Ammon's horn (tissue), 1 donor: ENCODE results near the gene MEPE.

ENCODE experiments used
- DNase-seq: peaks from one replicate; pipeline ENCODE4 v3.0.0-alpha.2; 2016; ENCODE audit warnings: low spot score

MEPE gene, protein sequence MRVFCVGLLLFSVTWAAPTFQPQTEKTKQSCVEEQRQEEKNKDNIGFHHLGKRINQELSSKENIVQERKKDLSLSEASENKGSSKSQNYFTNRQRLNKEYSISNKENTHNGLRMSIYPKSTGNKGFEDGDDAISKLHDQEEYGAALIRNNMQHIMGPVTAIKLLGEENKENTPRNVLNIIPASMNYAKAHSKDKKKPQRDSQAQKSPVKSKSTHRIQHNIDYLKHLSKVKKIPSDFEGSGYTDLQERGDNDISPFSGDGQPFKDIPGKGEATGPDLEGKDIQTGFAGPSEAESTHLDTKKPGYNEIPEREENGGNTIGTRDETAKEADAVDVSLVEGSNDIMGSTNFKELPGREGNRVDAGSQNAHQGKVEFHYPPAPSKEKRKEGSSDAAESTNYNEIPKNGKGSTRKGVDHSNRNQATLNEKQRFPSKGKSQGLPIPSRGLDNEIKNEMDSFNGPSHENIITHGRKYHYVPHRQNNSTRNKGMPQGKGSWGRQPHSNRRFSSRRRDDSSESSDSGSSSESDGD

DNA sequence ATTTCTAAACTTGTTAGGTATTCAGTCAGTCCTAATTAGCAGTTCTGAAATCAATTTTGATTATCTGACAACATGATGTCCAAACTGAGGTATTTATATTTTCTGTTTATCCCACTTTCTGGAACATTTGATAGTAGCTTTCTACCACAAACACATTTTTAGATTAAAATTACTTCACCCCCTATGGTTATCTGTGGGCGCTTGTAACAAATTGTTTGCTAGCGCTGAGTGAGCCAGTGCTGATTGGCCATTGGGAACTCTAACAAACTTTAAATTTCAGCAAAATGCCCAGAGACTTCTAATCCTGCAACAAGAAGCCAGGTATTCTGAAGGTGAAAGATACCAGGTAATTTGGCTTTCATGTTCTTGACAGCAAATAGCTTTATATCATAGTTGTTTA is at the start of gene MEPE:
TSS of gene MEPE (plus strand) at position 301 of the 400 bp plus-strand sequence. CDS start 1,746 bp downstream, outside the sequence.
- DNase-seq = no peak

DNA sequence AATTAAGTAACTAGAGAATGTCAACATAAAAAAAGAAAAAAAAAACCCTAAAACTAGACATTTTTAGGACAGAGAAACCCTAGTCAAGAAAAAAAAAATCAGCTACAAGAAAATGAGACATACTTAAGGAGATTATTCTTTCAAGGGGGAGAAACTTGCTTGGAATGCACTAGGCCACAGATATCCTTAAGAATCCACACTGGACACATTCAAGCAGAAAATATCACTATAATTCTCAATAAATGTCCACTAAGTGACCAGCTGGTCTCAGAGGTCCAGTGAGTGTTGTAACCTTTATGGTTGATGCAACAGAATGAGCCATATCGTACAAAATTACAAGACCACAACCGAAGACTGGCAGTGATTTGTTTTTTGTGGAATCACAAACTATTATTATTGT is 49.0 kb upstream of the MEPE start:
- DNase-seq = no peak

DNA sequence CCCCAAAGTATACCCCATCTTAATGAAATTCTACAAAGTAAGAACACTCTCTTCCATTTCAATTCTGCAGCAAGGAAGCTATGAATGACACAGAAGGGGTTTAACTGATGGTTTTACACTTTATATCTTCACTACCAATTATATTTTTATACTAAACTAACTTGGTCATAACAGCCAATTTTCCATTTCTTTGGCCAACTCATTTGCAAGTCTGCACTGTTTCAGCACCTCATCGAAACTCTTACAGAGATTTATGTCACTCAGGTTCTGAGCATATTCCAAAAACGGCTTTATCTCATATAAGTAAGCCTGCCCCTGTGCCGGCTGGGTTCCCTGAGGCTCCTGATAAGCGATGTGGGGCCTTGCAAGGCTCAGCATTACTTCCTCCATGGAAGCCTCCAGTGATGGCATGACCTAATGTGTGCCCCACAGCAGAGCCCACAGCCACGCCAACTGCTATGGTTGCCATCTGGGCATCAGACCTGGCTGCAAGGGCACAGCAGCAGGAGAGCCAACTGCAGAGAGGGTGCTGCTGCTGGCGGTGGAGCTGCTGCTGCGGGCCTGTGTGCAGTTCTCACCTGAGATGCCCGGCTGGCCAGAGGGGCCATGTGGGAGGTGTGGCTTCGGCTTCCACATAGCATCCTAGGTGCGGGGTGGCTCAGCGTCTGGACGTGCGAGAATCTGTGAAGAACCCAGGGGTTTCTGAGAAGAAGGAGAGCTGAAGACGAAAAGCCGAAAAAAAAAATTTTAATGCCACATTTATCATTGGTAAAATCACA is 46.8 kb upstream of the MEPE start:
- DNase-seq = no peak

DNA sequence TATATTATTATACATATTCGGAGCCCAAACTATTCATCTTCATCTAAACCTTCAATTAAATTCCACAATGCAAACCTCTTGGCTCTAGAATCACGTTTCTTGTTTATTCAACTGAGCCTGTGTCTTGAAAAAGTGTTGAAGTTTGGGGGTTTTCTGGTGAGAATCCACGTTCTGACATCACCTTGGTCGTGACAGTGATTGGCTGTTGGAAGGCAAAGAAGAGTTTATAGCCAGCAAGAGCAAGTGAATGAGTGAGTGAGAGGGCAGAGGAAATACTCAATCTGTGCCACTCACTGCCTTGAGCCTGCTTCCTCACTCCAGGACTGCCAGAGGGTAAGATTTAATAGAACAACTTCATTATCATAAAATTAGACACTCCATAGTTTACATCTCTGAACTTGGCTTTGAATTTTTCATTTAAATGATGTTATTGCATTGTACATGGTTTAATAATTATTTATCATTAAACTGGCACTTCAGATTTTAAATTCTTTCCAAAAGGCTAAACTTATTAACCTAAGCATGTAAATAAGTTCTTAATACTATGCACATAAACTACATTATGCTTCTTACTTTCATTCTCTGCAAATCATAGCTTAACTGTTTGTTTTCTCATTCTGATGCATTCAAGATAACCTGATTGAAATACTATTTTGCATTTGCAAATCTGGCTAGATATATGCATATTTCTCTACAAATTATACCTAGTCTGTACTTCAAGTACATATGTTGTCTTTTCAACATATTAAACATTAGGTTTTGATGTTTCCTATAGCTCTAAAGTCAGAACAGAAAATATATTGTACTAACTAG is 33.3 kb upstream of the MEPE start, which contains the start of gene IBSP:
TSS of gene IBSP (plus strand) at position 254 of the 813 bp plus-strand sequence. CDS start 2,808 bp downstream, outside the sequence.
- no peak for DNase-seq

DNA sequence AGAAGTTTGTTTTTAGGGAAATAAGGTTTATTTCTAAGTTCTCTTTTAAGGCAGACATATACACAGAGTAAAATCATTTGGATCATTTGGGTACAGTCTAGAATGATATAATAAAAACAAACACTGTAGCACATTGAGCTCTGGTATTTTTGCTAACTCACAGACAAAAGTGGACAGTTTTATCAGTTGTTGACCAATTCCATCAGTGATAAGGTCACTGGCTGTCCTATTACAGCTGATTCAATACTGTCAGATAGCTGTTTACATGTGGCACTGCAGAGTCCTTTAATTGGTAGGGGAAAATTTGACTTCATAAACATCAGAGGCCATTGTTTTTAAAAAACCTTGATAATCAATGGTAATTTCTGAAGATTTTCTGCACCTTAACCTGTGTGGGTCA is 29.9 kb upstream of the MEPE start:
- no peak for DNase-seq

DNA sequence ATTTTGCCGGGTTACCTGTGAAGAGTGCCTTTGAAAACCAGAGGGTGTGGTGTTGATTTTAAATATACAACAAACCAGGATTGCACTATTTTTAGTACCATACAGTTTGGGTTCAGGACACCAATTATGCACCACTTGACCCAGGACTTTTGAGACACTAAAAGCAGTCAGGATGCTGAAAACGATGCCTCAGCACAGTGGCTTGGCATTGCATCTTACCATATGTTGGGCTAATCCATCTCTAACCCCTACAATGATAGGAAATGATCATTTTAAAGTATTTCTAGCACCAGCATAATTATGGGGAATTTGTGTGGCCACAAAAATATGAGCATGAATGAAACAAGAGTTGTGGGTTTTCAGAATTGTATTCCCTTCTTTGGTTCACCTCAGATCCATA is 29.3 kb upstream of the MEPE start:
- no peak for DNase-seq

DNA sequence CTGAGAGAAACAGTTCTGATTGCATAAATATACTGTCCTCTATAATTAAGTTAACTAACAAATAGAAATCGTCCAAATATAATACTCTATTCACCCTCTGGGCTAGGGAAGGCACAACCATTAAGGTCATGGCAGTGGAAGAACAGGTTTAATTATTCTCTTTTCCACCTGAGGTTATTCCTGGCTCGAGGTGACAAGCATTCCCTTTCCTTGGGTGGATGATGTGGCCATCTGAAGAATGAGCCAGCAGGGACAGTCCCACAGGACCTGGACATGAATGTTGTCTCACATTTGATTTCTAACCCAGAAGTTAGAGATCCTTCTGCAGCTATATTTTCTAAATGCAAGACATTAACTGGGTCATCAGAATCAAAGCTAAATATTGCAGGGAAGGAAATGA is 27.9 kb upstream of the MEPE start:
- no peak for DNase-seq

DNA sequence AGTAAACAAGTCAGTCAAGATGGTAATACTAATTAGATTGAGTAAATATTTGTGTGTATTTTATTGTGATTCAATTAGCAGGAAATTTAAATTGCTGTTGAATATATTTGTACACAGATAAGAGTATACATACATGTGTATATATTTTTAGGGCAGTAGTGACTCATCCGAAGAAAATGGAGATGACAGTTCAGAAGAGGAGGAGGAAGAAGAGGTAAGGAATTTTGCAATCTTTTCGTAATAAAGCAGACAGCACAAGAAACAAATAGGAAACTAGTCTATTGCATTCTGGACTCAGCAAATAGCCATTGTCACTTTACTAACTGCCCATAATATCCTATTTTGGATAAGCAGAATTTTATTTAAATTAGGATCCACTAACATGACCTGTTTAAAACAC is 26.8 kb upstream of the MEPE start:
- no peak for DNase-seq

DNA sequence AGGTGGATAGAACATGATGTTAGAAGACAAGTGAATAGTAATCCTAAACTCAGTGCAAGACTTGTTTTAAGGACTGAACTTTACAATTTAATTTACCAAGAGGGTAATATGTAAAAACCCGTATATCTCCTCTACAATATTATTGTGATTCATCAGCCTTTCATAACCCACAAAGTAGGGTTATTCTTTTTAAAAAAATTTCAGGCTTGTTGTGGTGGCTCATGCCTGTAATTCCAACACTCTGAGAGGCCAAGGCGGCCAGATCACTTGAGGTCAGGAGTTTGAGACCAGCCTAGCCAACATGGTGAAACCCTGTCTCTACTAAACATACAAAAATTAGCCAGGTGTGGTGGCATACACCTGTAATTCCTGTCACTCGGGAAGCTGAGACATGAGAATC is 26.2 kb upstream of the MEPE start:
- DNase-seq = no peak

DNA sequence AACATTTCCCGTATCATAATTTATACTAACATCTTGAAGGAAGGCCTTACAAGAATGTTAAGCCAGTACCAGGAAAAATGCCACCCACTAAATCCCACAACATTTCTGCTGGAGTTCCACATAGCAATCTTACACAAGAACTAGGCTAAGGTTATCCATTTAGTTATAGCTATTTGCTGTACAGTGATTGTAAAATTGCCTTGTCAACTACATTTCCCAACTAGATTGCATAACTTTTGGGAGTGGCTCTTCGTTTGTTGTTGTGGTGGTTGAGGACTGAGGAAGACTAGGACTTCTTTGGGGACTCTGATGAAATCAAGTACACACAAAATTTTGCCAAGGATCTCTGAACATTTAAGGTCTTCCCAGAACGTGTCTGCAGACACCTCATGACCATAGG is 25.4 kb upstream of the MEPE start:
- no peak for DNase-seq

DNA sequence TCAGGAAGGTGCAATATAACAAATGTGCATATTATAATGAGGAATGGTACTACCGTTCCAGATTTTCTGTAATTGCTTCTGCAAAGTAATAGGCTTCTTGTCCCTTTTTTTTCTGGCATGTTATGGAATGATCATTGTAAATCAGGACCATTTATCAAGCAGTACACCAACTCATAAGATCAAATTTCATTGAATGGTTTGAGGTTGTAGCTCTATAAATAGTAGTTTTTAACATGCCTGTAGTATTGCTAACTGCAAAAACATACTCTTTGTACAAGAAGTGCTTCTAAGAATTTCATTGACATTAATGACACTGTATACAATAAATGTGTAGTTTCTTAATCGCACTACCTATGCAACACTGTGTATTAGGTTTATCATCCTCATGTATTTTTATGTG is 20.8 kb upstream of the MEPE start:
- DNase-seq = no peak

DNA sequence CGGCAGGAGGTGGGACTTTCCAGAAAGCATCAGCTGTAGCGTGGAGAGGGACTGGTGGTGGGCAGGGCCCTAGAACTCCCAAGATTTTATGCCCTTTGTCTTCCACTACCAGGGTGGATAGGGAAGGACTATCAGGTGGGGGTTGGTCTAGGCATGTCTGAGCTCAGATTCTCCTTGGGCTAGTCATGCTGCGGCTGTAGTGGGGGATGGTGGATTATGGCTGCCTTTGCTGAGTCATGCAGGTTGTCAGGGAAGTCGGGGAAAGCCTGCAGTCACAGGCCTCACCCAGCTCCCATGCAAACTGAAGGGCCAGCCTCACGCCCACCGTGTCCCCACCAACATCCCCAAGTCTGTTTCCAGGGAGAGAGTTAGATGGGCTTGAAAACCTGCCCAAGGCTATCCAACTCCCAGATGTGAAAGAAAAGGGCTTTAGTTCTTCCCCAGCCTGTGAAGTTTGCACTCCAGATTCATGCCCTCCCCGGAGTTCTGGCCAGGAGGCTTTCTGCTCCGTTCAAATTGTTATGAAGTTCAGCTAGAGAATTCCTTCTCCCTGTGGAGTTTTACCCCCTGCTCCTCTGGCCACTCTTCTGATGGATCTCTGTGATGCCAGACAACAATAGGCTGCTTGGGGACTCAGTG is 13.4 kb upstream of the MEPE start:
- DNase-seq = no peak

DNA sequence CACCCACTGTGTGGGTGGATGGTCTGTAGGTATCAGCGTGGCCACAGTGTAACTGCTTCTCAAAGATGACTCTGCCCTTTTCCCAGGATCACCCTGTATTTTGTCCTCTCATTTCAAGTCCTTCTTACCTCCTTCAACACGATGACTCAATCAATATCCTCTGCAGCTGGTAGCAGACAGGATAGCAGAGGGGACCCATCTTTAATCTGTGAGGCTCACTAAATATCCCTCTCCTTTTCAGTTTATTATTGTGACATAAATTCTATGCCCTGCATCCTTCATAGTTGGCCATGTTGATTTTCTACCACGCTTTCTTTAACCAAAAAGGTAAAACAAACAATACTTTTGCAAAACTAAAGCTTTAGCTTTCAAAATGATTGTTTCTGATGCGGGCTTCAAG is 9.6 kb upstream of the MEPE start:
- no peak for DNase-seq

DNA sequence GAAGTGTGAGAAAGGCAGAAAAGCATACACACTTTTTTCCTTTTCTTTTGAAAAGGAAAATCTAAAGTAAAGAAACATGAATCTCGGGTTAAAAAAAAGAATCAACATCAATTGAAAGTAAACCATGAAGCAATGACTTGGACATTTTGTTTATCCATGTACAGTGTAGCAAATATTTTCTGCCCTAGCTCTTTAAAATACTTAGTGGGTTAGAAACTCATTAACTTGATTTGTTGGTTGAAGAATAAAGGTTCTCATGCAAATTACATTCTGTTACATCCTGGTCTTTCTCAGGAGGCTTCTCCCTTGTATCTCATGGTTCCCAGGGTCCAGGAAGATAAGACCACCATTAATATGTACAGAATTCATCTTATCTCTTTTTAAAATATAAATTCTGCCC is 9.0 kb upstream of the MEPE start:
- DNase-seq = no peak

DNA sequence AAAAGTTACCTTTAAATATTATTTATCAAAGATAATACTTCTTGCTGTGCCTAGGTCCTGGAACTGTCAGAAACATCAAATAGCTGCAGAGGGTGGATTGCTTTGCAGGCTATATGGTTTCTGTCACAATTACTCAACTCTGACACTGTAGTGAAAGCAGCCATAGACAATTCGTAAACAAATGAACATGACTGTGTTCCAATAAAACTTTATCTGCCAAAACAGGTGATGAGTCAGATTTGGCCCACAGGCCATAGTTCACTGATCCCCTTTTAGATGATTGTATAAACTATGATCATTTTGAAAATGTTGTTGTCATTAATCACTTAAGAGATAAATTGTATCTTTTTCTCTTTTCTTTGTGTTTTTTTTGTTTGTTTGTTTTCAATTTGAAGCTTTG is 8.4 kb upstream of the MEPE start:
- DNase-seq = no peak

DNA sequence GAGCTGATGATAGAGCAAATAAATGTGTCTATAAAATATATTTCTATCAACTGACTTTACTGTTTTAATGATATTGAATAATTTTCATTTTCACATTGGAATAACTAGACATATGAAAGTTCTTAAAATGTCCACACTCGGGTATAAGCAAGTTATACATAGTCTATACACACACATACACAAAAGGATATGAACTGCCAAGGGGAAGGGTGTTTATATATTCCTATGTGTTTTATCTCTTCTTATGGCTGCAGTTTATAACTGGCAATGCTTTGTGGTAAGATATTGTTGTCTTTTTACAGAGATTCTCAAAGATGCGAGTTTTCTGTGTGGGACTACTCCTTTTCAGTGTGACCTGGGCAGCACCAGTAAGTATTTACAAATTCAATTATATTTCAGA is 1.6 kb downstream of the MEPE start:
- DNase-seq = no peak

DNA sequence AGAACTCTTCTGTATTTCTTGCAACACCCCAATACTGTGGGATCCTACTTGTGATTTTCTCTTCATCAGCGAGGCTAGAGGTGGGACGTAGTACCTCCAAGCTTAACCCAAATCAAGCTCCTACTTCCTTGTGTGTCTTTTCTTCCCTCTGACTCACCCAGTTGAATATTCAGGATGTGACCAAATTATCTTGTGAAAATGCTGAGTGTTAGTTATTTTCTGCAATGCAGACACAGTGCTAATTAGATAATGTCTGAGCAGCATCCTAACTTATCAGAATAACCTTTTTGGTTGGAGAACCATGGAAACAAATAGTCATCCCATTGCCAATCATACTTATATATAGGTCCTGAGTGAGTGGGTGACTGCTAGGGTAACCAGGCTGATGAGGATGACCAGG is 2.4 kb downstream of the MEPE start:
- DNase-seq = no peak

DNA sequence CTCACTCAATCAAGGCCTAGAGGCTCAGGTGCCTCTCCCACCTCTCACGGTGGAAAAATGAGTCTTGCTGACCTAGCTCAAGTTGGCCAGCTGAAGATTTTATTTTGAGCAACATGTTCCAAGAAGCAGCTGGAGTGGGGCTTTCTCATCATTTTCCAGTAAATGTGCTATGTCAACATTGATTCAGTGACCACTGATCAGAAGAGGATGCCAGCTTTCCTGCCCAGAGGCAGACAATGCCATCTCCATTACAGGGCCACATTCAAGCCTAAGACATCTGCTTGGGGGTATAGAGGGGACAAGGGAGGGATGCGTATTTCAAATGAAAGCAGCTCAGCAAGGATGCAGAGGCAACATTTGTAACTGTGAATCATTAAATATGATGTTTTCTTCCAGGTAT is 3.0 kb downstream of the MEPE start:
- DNase-seq = no peak

DNA sequence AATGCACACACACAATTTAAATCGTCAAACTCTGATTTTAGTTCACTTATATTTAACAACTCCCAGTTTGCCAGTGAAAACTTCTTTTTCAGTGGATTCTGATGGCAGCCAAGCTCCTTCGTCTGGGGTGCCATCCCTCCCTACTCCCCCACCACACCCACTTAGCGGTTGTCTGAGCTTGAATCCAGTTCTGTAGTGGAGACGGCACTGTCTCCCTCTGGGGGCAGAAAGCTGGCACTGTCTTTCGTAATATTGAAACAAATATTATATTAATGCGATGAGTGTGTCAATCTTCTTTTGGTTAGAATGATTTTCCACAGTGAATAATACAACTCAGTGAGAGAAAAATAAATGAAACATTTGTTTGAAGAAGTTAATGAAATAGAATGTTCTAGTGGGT is 5.4 kb downstream of the MEPE start:
- peak; percentile 43 for DNase-seq

DNA sequence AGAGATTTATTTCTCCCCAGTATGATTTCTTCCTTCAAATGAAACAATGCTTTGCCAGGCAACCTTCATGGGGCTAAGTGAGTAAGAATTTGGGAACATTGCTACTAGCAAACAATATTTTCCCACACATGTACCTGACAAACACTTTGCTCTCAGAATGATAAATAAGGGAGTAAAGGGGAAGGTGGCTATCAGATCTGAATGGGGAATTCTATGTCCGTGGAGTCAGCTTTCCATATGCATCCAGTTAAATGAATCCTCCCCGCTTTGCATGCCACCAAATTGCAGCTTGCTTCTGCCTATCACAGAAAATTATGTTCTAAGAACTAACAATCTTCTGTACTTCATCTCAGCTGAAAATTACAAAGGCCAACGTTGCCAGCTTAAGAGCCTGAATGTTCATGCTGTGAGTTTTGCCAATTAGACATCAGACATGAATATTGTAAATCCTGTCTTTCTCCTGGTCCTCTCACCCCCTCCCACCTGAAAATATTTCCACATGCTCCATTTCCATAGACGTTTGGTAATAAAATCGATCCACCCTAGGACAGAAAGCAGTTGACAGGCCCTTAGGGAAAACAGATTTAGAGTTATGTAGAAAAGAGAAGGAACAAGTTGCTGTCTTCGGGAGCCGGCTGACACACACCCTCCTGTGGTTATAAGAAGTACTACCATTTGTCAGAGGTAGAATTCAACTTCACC is 6.3 kb downstream of the MEPE start:
- DNase-seq = peak; percentile 74

DNA sequence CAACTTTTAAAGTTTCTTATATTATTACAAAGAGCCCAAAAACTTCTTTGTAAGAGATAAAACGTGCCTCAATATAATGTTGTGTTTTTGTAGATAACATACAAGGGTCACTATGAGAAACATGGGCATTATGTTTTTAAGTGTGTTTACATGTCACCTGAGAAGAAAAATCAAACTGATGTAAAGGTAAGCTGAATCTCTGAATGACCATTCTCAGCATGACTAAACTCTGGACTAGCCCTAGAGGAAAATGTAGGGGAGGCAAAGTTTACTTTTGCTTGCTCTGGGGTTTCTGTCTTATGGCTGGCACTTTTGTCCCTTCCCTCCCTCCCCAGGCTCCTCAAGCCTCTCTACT is 6.8 kb downstream of the MEPE start:
- DNase-seq = no peak
